NCI-H2227 treated with DMSO at 0.1 percent for 48 hours (cell line): ENCODE results near the gene VAT1L.

Experiments used
- DNase-seq: peaks from one replicate; lab custom pipeline; 2025; lab: John Stamatoyannopoulos, UW

Gene VAT1L

GRCh38 chr16:77995843-77996455 lies 207.6 kb downstream of the VAT1L start:
- DNase-seq = no peak

- DNase-seq = no peak
Measured at GRCh38 chr16:77998350-77999023, 210.1 kb downstream of the VAT1L start.

- no peak for DNase-seq
Measured at GRCh38 chr16:78001451-78002025, 213.2 kb downstream of the VAT1L start.

GRCh38 chr16:78002915-78003538 lies 214.7 kb downstream of the VAT1L start:
- peak; percentile 88 for DNase-seq

DNA sequence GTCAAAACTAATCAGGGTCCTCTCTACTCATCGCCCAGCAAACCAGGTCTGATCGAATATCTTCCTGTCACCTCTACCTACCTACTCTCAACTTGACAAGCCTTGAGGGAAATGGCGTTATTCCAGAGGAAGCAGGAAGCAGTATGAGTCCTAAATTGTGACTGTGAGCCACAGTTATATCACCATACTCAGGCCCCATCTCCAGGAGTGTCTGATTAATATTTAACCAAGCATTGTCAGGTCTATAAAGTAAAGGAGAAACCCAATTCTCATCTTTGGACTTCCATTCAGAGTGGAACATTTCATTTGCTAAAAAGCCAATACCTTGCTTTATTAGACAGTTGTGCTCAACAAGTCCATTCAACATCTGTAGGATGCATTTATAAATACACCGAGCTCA lies 216.2 kb downstream of the VAT1L start:
- DNase-seq = no peak

- no peak for DNase-seq
Measured at GRCh38 chr16:78005881-78006280, 217.5 kb downstream of the VAT1L start.

- no peak for DNase-seq
Measured at GRCh38 chr16:78007121-78007520, 218.8 kb downstream of the VAT1L start.

GRCh38 chr16:78022347-78023060 lies 234.1 kb downstream of the VAT1L start, which contains the start of gene CLEC3A:
Gene CLEC3A (plus strand): TSS chr16:78022548. CDS start chr16:78022627, 79 bp downstream.
- no peak for DNase-seq

DNA sequence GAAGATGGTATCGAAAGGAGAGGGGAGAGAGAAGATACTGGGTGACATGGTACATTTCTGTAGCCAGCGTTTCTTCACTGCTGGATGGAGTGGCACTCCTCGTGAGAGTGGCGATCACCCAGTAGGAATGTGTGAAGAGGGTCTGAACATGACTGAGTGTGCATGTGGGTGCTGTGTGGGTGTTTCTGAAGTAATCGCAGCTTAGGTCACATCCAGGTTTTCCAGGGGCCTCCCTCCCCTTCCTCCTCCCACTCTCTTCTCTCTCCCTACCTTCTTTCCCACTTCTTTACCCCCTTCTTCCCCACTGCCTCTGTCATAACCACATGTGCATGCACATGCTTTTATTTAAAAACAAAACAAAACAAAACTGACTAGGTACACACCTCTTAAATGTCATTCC lies 235.8 kb downstream of the VAT1L start:
- DNase-seq = no peak

DNA sequence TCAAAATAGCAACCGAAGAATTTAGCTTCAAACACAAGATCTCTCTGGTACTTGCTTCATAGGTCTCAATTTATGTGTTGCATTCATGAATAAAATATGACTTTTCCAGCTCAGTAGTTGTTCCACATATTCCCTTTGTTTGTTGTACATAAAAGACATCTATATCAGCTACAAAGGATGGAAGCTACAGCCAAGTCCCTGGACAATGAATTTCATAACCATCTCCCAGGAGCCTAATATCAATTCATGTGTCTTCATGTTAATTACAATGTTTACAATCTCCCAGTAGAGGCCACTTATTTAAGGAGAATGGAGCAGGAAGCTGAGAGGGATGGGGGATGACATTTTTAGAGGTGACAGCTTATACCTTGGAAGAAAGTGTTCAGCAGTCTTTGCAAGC lies 237.3 kb downstream of the VAT1L start:
- DNase-seq = no peak

GRCh38 chr16:78028018-78028417 lies 239.7 kb downstream of the VAT1L start:
- no peak for DNase-seq
